ENCODE results near the gene EHD4. TPM values are rescaled to one million over a fixed set of nuclear protein-coding genes. Genes with fewer than 3 reads are reported as not detected.
A peak's percentile ranks its signal among the peaks of the same experiment; 100 is the strongest.

Gene EHD4
- total RNA-seq, 1 donor from 2014 or later: 27.3 TPM

DNA sequence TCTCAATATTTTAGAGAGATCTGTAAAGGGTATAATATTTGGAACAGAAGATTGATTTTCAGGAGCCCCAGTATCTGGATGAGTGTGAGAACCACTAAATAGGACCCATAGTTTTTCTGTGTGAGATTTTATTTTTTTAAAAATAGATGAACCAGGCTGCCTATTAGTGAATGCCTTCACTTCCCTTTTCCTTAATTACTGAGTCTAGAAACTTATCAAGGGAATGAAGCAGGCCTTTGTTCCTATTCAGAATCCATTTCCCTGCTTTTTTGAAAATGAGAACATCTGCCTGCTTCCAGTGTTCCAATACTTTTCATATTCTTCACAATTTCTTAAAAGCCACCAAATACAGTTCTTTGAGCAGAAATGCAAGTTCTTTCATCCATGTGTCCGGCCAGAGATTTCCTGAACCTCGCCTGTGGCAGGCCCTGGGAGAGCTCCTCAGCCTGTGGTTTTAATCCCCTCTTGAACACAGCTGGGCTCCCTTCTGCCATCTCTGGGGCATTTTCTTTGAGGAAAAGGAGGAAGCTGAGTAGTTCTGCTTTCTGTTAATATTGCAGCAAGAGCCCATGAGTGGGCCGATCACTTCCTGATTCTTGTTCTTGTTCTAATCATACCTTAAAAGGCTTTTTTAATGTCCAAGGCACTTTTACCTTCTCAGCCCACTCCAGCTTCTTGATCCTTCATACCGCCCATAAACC, 4.7 kb downstream of the EHD4 start:
- DNase-seq (ENCODE audit: low spot score) (peak; percentile 60), ATAC-seq (peak; percentile 19)
- intact Hi-C loops (cut with DNase I): no loop called here

DNA sequence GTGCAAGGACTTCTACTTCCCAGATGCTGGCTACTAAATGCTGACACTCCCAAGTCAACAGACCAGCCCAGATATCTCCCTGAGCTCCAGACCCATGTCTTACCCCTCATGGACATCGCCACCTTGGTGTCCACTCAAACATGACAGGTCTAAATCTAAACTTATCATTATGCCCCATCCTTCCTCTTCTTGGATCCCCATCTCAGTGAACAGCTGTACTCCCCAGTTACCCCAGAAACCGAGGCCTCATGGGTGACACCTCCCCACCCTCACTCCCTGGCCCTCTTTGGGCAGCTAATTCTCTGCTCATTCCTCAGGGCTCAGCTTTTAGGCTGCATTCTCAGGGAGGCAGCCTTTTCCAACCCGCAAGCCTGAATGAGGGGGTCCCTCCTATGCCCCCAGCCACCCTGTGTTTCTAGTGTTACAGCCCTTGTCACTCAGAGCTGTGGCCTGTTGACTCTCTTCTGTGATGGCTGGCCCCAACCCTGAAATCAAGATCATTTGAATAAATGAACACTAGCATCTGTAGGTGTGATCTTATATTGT, 5.4 kb downstream of the EHD4 start:
- intact Hi-C loops (cut with DNase I): no loop called here
- no peak for ATAC-seq
- DNase-seq (ENCODE audit: low spot score): peak; percentile 42

DNA sequence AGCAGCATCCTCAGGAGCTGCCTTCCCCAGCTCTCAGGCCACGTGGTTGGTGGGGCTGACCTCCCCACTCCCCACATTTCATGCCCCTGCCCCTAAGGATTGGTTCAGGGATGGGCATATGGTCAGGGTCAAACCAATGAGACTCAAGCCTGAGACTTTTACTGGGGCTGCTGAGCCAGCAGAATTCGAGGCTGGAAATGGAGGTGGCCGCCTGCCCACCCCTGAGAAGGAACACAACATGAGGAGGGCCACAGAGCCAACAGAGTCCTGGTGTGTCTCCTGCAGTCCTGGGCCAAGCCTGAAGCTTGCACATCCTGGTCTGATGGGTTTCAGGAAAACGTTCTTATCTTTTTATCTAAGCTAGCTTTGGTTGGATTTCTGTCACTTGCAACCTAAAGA, 5.9 kb downstream of the EHD4 start:
- intact Hi-C loops (cut with DNase I): no loop called here
- ATAC-seq (no peak), DNase-seq (ENCODE audit: low spot score) (peak; percentile 9)

DNA sequence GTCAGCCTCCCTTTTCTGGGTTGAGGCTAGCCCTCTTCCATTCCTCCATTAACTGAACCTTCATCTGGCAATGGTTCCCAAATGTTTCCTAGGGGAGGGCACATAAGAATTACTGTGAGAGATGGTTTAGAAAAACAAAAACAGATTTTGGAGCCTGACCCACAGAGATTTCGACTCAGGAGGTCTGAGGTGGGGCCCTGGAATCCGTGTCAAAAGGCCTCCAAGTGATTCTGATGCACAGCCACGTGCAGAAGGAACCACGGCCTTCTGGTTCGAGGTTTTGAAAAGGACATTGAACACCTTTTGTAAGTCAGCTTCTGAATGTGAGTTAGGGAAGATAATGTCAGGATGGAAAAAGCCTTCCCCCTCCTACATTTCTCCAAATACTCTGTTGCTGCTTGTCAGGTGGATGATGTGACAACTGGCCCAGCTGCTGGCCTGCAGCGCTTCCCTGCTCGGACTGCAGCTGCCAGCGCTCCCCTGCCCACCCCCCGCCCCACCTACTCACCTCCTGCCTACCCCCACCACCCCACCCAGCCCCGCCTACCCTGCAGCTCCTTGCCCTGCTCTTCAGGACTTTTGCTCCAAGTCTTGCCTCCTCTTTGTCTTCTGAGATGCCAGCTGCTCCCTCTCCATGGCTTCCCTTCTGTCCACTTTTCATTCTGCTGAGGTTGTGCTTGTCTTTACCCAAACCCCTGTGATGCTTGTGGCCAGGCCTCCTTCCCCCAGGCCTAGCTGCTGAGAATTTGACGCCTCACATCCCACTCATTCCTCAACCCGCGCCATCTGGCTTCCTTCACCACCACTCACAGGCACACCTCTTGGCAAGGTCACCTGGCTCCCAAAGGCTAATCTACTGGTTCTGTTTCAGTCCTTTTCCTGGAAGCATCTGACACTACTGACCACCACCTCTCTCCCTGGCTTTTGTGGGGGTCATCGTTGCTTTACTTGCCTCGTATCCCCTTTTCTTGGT, 6.6 kb downstream of the EHD4 start:
- intact Hi-C loops (cut with DNase I): no loop called here
- ATAC-seq: no peak
- DNase-seq (ENCODE audit: low spot score): peak; percentile 32

DNA sequence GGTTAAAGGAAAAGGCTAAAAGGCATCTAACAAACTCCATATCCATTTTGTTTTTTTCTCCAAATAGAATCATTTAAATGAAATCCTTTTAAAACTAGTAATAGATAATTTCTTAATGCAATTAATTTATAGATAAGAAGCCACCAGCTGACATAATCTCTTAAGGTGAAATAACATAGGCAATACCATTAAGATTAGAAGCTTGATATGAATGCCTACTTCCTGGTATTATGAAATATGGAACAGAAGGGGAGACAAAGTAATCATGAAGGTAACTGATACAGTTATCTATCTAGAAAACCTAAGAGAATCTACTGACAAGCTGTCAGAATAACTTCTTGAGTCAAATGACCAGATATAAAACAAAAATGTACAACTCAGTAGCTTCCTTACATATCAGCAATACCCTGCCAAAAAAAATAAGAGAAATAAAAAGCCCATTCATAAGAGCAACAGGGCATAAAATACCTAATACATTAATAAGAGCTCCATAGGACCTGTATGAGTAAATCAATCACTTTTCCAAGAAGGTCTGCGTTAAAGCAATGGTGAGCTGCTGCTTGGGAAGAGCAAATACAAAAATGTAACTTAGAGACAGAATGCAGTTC, 10.7 kb downstream of the EHD4 start:
- ATAC-seq (no peak), DNase-seq (ENCODE audit: low spot score) (no peak)
- intact Hi-C loops (cut with DNase I): no loop called here

DNA sequence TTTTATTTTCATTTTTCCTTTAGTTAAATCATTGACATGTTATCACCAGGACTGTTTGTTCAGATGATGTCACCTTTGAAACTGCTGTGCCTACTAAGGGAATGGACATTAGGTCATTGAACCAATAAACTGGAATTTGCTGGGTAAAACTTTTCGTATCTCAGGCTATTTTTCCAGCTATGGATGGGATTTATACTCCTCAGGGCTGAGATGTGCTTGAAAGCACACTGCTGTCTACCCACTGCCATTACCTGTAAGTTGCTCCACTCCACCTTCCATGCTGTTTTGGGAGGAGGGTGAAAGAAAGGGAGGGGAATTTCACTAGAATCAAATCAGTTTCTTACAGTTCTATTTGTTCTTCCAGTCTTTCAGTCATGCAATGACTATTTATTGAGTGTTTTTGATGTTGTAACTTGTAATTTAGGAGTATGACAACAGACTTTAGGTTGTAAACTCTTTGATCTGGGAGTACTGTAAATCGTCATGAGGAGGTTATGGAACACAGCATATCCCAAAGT, 11.3 kb downstream of the EHD4 start:
- intact Hi-C loops (cut with DNase I): no loop called here
- DNase-seq (ENCODE audit: low spot score) (no peak), ATAC-seq (no peak)

DNA sequence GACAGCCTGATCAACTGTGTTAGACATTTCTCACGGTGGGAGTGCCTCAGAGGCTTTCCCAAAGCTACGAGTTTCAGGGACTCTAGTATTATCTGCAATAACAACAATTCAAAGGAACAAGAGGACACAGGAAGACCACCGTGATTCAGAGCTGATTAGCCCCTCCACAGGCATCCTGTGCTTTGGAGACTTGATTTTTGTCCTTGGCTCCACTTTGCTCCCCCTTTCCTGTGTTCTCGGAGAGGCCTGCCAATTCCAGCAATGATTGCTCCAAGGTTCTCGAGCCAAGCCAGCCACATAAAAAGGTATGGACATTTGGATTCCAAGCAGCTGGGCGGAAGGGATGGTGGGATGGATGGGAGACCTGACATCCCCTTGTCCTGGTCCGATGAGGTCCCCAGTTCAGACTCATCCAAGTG, 14.3 kb downstream of the EHD4 start:
- DNase-seq (ENCODE audit: low spot score): no peak
- intact Hi-C loops (cut with DNase I): no loop called here
- no peak for ATAC-seq

DNA sequence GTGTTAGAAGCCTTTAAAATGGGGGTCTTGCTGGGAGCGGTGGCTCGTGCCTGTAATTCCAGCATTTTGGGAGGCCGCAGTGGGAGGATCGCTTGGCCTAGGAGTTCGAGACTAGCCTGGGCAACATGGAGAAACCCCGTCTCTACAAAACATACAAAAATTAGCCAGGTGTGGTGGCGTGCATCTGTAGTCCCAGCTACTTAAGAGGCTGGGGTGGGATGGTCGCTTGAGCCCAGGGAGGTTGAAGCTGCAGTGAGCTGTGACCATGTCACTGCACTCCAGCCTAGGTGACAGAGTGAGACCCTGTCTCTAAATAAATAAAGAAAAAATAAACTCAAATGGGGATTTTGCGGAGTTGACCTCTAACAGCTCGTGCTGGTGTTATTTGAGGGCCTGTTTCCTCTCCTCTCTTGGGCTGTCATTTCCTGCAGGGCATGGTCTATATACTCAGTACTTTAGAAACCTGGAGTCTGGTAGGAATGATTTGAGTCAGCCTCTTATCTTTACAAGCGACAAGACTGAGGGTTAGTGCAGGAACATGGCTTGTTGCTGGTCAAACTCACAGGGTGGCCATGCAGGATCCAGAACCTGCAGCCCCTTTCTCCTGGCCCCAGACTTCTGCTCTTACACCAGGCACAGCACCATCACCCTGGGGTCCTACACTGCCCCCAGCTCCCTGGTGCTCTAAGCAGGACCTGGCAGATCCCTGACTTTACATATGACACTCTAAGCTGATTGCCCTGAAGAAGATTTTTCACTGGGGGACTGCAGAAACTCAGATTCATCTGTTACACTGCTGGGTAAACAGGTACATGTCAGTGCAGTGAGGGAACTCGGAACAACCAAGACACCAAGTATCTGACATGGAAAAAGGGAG, 15.1 kb downstream of the EHD4 start:
- ATAC-seq (no peak), DNase-seq (ENCODE audit: low spot score) (no peak)
- intact Hi-C loops (cut with DNase I): no loop called here

DNA sequence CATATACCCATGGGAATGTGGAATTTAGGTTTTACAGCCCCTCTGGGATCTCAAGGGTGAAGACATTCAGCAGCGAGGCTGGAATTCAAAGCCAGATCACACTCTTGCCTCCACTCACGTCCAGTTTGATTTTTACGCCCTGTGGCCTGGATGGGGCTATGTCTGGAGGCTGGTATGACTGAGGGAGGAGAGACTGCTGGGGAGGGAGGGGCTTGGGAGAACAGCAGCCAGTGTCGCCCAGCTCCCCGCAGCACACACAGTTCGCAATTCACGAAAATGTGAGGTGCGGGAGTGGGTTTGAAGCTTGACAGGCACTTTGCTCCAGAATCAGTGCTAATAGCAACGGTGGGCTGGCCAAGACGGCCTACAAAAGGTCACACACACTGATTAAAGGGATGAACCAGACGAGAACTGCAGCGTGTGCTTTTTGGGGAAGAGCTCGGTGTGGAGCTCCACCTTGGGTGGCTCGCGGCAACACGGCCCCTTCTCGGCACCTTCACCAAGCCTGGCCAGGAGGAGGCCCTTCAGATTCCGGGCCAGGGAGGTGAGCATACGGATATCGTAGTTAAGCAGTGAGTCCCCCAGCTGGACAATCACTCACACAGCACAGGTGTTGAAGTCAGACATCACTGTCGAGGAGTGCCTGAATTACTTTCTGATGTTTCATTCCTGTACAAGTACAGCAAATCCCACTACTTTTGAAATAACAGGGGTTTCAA, 16.4 kb downstream of the EHD4 start:
- intact Hi-C loops (cut with DNase I): no loop called here
- DNase-seq (ENCODE audit: low spot score): no peak
- no peak for ATAC-seq

DNA sequence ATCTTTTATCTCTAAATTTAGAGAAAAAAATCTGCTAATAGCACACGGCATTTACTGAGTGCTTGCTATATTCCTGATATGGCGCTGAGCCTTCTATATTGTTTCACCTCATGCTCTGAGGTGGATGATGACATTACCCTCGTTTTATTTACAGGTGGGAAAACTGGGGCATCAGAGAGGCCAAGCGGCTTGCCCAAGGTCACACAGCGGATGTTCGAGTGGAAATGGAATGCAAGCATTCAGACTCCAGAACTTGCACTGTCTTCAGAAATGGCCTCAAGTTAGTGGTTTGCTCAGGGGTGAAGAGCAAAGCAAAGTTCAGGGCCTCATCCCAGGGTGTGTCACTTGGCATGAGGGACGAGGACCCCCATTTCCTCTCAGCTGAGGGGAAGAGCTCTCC, 17.3 kb downstream of the EHD4 start:
- no peak for ATAC-seq
- intact Hi-C loops (cut with DNase I): no loop called here
- DNase-seq (ENCODE audit: low spot score): no peak

DNA sequence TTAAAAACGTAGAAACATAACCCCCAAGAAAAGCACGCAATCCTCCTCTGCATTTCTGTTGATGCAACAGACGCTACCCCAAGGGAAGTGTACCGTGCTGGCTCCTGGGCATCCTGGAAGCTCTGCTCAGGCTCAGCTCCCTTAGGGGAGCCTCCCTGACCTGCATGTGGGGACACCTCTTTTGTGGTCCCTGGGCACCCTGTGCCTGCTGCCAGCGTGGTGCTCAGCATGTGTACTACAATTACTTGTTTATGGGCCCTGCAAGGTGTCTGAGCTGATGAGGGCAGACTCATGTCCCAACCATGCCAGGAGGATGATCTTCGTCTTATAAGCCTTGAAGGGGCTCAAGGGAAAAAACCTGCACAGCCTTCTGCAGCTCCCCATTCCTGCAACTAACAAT, 18.3 kb downstream of the EHD4 start:
- intact Hi-C loops (cut with DNase I): no loop called here
- DNase-seq (ENCODE audit: low spot score) (no peak), ATAC-seq (no peak)

DNA sequence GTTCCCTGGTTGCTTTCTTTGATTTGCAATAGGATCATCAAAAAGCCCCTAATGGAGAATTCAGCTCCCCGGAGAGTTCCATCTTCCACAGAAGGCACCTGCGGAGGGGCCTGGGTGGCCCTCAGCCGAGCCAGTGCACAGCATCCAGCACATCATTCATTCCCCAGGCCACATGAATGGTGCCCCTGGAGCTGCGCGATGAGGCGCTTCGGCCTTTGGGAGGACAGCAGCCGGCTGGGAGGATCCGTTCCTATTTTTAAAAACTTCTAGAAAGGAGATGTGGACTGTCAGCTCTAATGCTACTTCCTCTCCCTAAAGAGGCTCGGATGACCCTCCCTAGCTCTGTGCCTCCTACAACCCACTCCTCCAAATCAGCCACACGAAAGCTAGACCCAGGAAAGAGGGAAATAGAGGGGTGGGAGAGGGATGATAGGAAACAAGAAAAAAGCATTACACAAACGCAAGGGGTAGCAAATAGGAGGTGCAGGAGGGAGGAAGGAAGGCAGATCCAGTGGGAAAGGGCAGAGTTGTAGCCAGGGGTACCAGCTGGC, 20.3 kb downstream of the EHD4 start:
- DNase-seq (ENCODE audit: low spot score) (no peak), ATAC-seq (peak; percentile 14)

DNA sequence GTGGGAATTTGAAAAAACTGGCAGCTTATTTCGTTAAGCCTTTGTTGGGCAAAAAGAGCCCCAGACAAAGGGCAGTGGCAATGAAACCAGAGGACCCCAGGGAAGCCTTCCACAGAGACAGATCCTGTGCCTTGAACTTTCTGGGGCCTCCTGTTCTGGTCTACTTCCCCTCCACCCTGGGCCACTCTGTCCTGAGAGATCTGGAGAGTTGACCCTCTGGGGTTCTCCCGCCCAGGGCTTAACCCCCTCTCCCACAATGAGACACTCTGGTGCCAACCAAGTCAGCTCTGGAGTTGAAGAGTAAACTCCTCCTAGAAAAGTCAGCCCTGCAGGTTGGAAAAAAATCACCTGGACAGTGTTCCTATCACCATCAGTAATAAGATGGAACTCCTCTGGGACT, 20.8 kb downstream of the EHD4 start:
- DNase-seq (ENCODE audit: low spot score): no peak
- ATAC-seq: no peak
- intact Hi-C loops (cut with DNase I): no loop called here

More for the DNA sequence above, 20.3 kb downstream of the EHD4 start:
- intact Hi-C loops (cut with DNase I): no loop called here

DNA sequence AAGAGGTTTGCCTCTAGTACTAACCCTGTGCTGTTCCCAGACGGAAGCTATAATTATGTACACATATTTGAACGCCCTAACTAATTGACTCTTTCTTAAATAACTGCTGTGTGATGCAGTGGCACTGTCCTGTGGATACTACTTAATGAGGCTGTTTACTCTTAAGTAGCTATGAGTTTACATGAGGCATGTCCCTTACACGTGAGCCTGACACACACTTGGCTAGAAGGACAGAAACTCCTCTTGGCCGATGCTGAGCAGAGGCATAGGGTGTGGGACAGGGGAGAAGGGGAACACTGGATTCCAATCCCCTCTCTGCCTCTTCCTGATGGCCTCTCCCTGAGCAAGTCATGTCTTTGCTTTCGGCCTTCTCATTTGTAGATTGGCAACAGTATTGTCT, 21.9 kb downstream of the EHD4 start:
- ATAC-seq (peak; percentile 37), DNase-seq (ENCODE audit: low spot score) (no peak)
- intact Hi-C loops (cut with DNase I): no loop called here

DNA sequence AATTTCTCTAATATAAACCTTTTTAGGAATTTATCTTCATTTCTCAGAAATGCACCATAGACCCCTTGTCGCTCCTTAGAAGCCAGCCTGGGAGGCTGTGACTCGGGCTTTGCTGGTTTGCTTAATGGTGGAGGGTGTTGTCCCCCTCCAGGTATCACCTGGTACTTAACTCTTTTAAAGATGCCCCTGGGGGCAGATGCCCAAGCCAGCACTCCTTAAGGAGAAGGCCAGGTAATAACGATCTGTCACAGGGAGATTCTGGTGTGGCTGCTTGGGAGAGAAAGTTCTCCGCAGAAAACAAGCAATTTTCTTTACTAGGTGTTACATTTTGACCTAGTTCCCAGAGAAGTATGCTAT, 22.3 kb downstream of the EHD4 start:
- no peak for DNase-seq (ENCODE audit: low spot score)
- intact Hi-C loops (cut with DNase I): no loop called here

DNA sequence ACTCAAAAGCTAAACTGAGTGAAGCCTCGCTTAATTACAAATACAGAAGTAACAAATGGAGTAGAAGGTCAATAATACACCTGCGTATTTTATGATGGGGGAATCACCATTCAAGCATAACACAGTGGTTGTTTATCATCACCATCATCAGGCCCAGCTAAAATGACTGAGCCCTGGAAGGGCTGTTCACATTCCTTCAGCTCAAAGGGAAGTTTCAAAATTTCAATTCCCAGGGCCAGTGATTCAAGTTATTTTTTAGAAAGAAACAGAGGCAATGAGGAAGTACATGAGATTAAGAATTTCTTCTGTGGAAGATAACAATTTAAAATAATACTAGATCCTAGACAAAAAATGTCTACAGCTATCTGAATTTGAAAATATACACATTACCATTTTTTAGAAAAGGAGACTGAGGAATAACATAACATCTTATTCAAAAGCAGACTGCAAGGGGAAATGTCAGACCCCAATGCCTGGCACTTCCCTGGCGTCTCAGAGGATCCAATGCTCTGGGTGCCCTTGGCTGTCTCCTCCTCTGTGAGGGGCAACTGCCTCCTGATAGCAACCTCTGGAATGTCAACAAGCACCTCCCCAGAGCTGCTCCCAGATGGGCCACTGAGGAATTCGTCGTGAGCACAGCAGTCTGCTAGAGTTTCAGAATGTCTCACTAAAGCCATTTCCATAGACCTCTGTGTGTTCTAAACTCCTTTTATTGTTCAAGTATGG, 22.8 kb downstream of the EHD4 start:
- intact Hi-C loops (cut with DNase I): no loop called here
- ATAC-seq: peak; percentile 33
- DNase-seq (ENCODE audit: low spot score): no peak

More for the DNA sequence above, 22.3 kb downstream of the EHD4 start:
- no peak for ATAC-seq

DNA sequence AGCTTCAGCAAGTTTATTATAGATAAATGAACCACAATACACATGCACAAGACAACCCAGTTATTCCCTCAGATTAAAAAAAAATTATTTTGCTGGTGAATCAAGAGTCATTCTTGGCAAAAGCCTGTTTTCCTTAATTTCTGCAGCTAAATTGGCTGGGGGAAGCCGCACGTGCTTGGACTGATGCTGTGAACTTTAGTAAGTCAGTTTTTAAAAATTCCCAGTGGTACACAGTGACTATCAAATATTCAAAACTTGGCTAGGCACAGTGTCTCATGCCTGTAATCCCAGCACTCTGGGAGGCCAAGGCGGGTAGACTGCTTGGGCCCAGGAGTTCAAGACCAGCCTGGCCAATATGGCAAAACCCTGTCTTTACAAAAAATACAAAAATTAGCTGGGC, 23.9 kb downstream of the EHD4 start:
- intact Hi-C loops (cut with DNase I): no loop called here
- peak; percentile 62 for ATAC-seq
- no peak for DNase-seq (ENCODE audit: low spot score)

Data from sciatic nerve (tissue), 2 donors.